Activated naive CD8-positive, alpha-beta T cell treated with anti-CD3 and anti-CD28 coated beads, Interleukin-2, amount 50 U/mL, for 24 hours (primary cell): ENCODE measurements around the gene LDLRAD3.
"Not testable (repeated sequence)": the region's sequence is repeated elsewhere in the genome, so short reads cannot be mapped to it uniquely, and the experiment has no call there.

Source experiments
- ATAC-seq: fragments of 150-1000 bp; cut with Tn5 transposase; one replicate; pipeline ENCODE4 v1.10.0; 2021
- DNase-seq: peaks from one replicate; pipeline ENCODE4 v3.0.0; 2021
- H3K27ac Mint-ChIP-seq: one replicate; pipeline ENCODE4 v1.8.0; 2021; ENCODE audit warnings: mild to moderate bottlenecking, mixed read lengths
- H3K27me3 Mint-ChIP-seq: one replicate; pipeline ENCODE4 v1.8.0; 2021; ENCODE audit warnings: mixed read lengths
- H3K36me3 Mint-ChIP-seq: one replicate; pipeline ENCODE4 v1.8.0; 2021; ENCODE audit warnings: low read depth, mixed read lengths
- H3K4me1 Mint-ChIP-seq: one replicate; pipeline ENCODE4 v1.8.0; 2021; ENCODE audit warnings: mixed read lengths
- H3K4me3 Mint-ChIP-seq: one replicate; pipeline ENCODE4 v1.8.0; 2021; ENCODE audit warnings: mild to moderate bottlenecking, moderate library complexity, mixed read lengths
- H3K9me3 Mint-ChIP-seq: one replicate; pipeline ENCODE4 v1.8.0; 2021; ENCODE audit warnings: mixed read lengths

The LDLRAD3 gene

GRCh38 chr11:36038541-36038940, 94.7 kb downstream of the LDLRAD3 start:
- DNase-seq = no peak
- Mint-ChIP-seq H3K4me3 (no peak overlapping the region), H3K36me3 (no peaks in the 10 kb centered on the region), H3K27me3 (no peaks in the 10 kb centered on the region), H3K27ac (no peak overlapping the region), H3K4me1 (no peaks in the 10 kb centered on the region), H3K9me3 (no peaks in the 10 kb centered on the region)
- ATAC-seq = no peak

GRCh38 chr11:36039471-36039870, 95.6 kb downstream of the LDLRAD3 start:
- H3K36me3 Mint-ChIP-seq = no peaks in the 10 kb centered on the region
- no peaks in the 10 kb centered on the region for H3K27me3 Mint-ChIP-seq
- H3K9me3 Mint-ChIP-seq = no peaks in the 10 kb centered on the region
- no peak overlapping the region for H3K27ac Mint-ChIP-seq
- DNase-seq = no peak
- ATAC-seq = no peak
- no peaks in the 10 kb centered on the region for H3K4me1 Mint-ChIP-seq
- H3K4me3 Mint-ChIP-seq = no peak overlapping the region

- Mint-ChIP-seq H3K36me3 (no peaks in the 10 kb centered on the region), H3K4me3 (no peak overlapping the region), H3K4me1 (no peaks in the 10 kb centered on the region), H3K27me3 (no peaks in the 10 kb centered on the region), H3K9me3 (peaks cover 4% of the 10 kb centered on the region), H3K27ac (no peak overlapping the region)
- DNase-seq = no peak
- ATAC-seq = no peak
Measured at GRCh38 chr11:36041988-36042611, 98.2 kb downstream of the LDLRAD3 start.

DNA sequence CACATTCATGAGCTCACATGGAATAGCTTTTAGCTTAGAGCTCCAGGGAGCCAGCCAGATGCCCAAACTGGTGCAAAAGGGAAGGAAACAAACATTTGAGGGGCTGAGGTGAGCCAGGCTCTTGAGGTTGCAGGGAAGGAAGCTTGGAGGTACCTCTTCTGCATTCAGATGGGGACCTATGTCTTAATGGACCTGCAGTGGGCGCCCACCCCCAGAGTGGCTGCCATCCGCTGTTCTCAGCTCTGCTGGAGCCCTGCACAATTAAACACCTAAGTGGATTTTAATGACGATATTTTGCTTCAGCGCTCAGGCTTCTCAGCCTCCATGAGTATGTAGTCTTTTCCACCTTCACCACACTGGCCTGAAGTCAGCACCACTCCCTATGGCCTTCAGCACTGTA, 100.8 kb downstream of the LDLRAD3 start:
- no peak for DNase-seq
- Mint-ChIP-seq H3K27ac (no peak overlapping the region), H3K4me3 (no peak overlapping the region), H3K27me3 (no peaks in the 10 kb centered on the region), H3K4me1 (no peaks in the 10 kb centered on the region), H3K9me3 (peaks cover 4% of the 10 kb centered on the region), H3K36me3 (no peaks in the 10 kb centered on the region)
- ATAC-seq = no peak

DNA sequence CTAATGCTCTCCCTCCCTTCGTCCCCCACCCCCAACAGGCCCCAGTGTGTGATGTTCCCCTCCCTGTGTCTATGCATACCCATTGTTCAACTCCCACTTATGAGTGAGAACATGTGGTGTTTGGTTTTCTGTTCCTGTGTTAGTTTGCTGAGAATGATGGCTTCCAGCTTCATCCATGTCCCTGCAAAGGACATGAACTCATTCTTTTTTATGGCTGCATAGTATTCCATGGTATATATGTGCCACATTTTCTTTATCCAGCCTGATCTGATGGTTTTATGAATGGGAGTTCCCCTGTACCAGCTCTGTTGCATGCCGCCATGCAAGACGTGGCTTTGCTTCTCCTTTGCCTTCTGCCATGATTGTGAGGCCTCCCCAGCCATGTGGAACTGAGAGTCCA, 102.1 kb downstream of the LDLRAD3 start:
- H3K27ac Mint-ChIP-seq, H3K36me3 Mint-ChIP-seq, H3K4me3 Mint-ChIP-seq, H3K4me1 Mint-ChIP-seq, H3K27me3 Mint-ChIP-seq, ATAC-seq, H3K9me3 Mint-ChIP-seq, DNase-seq: not testable (repeated sequence)

GRCh38 chr11:36046932-36047331, 103.1 kb downstream of the LDLRAD3 start:
- no peak overlapping the region for H3K4me3 Mint-ChIP-seq
- H3K27ac Mint-ChIP-seq = no peak overlapping the region
- H3K36me3 Mint-ChIP-seq = no peaks in the 10 kb centered on the region
- ATAC-seq (no peak), DNase-seq (no peak)
- peaks cover 4% of the 10 kb centered on the region for H3K9me3 Mint-ChIP-seq
- peaks cover 2% of the 10 kb centered on the region for H3K27me3 Mint-ChIP-seq
- H3K4me1 Mint-ChIP-seq = no peaks in the 10 kb centered on the region

DNA sequence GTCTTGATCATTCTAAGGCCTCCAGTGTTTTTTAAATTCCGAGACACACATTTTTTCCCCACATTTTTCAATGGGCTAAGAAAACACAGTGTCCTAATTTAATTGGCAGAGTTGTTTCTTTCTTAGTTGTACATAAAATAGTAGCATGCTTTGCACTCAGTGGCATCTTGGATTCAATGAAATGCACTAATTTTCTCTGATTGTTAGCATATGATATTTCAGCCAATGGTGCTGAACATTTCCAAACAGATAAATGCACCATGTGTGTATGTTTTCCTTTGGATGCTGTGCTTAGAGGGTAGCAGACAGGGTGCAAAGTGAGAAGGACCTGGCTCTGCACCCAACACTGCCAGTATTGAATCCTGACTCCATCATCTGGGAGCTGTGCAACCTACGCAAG, 103.5 kb downstream of the LDLRAD3 start:
- Mint-ChIP-seq H3K27ac (no peak overlapping the region), H3K4me1 (no peaks in the 10 kb centered on the region), H3K27me3 (peaks cover 2% of the 10 kb centered on the region), H3K9me3 (peaks cover 4% of the 10 kb centered on the region), H3K36me3 (no peaks in the 10 kb centered on the region), H3K4me3 (no peak overlapping the region)
- DNase-seq (no peak), ATAC-seq (no peak)

GRCh38 chr11:36048496-36049247, 104.8 kb downstream of the LDLRAD3 start:
- Mint-ChIP-seq H3K27me3 (peaks cover 2% of the 10 kb centered on the region), H3K4me3 (no peak overlapping the region)

DNA sequence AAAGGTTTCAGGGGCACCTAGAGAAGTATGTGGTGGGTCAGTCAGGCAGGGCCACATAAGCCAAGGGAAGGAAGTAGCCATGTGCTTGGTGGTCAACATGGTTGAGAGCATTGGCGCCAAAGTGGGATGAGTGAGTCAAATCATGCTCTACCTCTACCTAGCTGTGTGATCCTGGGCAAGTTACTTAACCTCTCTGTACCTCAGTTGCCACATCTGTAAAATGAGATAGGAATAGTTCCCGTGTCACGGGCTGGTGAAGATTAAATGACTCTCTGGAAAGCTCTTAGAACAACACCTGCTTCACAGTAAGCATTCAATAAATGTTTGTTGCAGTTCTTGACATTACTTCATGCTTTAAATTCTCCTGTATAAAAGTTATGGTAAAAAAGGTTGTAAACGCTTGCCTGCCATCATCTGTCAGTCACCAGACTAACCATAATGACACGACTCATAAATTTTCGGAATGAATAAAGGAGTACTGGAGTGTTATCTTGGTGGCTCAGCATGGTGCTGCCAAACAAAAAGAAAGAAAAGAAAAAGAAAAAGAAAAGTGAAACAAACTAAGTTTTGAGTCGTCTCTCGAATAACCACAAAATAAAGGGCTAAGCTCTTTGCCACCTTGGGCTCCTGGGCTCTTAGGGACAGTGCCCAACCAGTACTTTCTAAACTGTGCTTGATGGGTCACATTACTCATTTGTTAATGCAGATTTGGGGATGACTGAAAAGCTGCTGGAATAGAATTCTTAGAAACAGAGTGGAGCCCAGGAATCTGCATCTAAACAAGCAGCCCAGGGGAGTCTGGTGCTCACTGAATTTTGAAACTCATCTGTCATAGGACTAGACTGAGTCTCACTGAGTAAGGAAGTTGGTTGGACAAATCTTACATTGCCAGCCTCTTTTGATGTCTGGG, 107.6 kb downstream of the LDLRAD3 start:
- Mint-ChIP-seq H3K27me3 (peaks cover 2% of the 10 kb centered on the region), H3K4me3 (no peak overlapping the region), H3K27ac (no peak overlapping the region), H3K9me3 (peaks cover 8% of the 10 kb centered on the region), H3K36me3 (no peaks in the 10 kb centered on the region), H3K4me1 (no peaks in the 10 kb centered on the region)
- no peak for DNase-seq
- no peak for ATAC-seq

More at GRCh38 chr11:36048496-36049247, 104.8 kb downstream of the LDLRAD3 start:
- no peak for DNase-seq
- no peaks in the 10 kb centered on the region for H3K4me1 Mint-ChIP-seq
- ATAC-seq = no peak
- no peaks in the 10 kb centered on the region for H3K36me3 Mint-ChIP-seq
- H3K27ac Mint-ChIP-seq = no peak overlapping the region
- H3K9me3 Mint-ChIP-seq = peaks cover 4% of the 10 kb centered on the region

DNA sequence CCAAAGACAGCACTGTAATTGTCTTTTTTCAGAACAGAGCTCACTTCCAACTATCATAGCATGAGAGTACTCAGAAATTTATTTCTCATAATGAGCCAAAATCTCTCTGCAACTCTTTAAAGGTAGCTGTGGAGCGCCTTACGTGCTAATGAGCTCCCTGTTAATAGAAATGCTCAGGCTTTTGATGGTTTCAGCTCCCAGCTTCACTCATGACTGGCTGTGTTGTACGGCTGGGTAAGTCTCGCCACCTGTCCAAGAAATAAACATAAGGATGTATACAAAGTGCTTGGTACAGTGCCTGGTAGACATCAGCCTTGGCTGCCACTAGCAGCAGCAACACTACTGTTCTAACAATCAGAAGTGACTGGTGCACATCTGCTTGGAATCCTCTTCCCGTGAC, 109.4 kb downstream of the LDLRAD3 start:
- H3K27ac Mint-ChIP-seq = no peak overlapping the region

GRCh38 chr11:36053862-36054261, 110.0 kb downstream of the LDLRAD3 start:
- H3K9me3 Mint-ChIP-seq = peaks cover 8% of the 10 kb centered on the region
- no peak overlapping the region for H3K27ac Mint-ChIP-seq
- no peaks in the 10 kb centered on the region for H3K4me1 Mint-ChIP-seq
- H3K4me3 Mint-ChIP-seq = no peak overlapping the region
- H3K27me3 Mint-ChIP-seq = peaks cover 8% of the 10 kb centered on the region
- ATAC-seq (no peak), DNase-seq (no peak)
- no peaks in the 10 kb centered on the region for H3K36me3 Mint-ChIP-seq

More for the DNA sequence above, 109.4 kb downstream of the LDLRAD3 start:
- no peak for ATAC-seq
- no peaks in the 10 kb centered on the region for H3K4me1 Mint-ChIP-seq
- no peak for DNase-seq
- H3K4me3 Mint-ChIP-seq = no peak overlapping the region
- peaks cover 8% of the 10 kb centered on the region for H3K9me3 Mint-ChIP-seq
- peaks cover 5% of the 10 kb centered on the region for H3K27me3 Mint-ChIP-seq
- H3K36me3 Mint-ChIP-seq = no peaks in the 10 kb centered on the region

DNA sequence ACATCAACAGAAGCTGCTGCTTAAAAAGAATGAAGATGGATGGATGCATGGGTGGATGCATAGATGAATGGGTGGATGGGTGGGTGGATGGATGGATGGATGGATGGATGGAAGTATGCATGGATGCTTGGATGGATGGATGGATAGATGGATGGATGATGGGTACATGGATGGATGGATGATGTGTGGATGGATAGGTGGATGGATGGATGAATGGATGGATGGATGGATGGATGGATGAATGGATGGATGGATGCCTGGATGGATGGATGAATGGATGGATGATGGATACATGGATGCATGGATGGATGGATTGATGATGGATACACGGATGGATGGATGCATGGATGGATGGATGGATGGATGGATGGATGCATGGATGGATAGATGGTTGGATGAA, 110.8 kb downstream of the LDLRAD3 start:
- ATAC-seq (no peak), DNase-seq (no peak)
- H3K27me3 Mint-ChIP-seq = peaks cover 9% of the 10 kb centered on the region
- no peaks in the 10 kb centered on the region for H3K36me3 Mint-ChIP-seq
- H3K9me3 Mint-ChIP-seq = peaks cover 8% of the 10 kb centered on the region
- no peak overlapping the region for H3K4me3 Mint-ChIP-seq
- H3K27ac Mint-ChIP-seq = no peak overlapping the region
- H3K4me1 Mint-ChIP-seq = no peaks in the 10 kb centered on the region

DNA sequence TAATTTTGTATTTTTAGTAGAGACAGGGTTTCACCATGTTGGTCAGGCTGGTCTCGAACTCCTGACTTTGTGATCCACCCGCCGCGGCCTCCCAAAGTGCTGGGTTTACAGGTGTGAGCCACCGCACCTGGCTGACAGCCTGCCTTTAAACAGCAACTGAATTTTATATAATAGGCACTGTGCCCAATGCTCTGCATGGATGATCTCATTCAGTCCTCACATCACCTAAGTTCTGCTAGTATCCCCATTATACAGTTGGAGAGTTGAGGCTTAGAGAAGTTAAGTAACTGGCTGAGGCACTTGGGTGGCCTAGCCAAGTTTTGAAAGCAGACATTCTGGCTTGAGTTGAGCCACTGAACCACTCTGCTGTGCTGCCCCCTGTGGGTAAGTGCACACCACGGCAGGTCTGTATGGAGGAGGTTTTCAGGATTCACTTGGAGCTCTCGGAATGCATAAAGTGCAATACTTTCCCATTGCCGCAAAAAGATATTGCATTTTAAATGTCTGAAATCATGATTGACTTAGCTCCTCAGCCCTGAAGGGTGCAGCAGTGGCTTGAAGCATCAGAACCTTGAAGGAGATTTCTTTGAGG, 112.4 kb downstream of the LDLRAD3 start:
- no peaks in the 10 kb centered on the region for H3K36me3 Mint-ChIP-seq
- H3K27ac Mint-ChIP-seq = no peak overlapping the region
- H3K27me3 Mint-ChIP-seq = peaks cover 10% of the 10 kb centered on the region
- no peak overlapping the region for H3K4me3 Mint-ChIP-seq
- H3K9me3 Mint-ChIP-seq = peaks cover 12% of the 10 kb centered on the region
- no peak for DNase-seq
- no peaks in the 10 kb centered on the region for H3K4me1 Mint-ChIP-seq
- no peak for ATAC-seq

- Mint-ChIP-seq H3K4me3 (no peak overlapping the region), H3K4me1 (no peaks in the 10 kb centered on the region), H3K36me3 (no peaks in the 10 kb centered on the region), H3K9me3 (peaks cover 12% of the 10 kb centered on the region), H3K27ac (no peak overlapping the region), H3K27me3 (peaks cover 10% of the 10 kb centered on the region)
- ATAC-seq = no peak
- DNase-seq = no peak
Measured at GRCh38 chr11:36057379-36058042, 113.6 kb downstream of the LDLRAD3 start.
